GM18858 (cell line): ENCODE data around the gene SLC43A2.

ENCODE experiments used
- ATAC-seq: cut with Tn5 transposase; IDR thresholded peaks from one replicate; pipeline ENCODE4 v1.9.1; 2021; ENCODE audit not compliant: unreplicated experiment

SLC43A2 gene

GRCh38 chr17:1643999-1644492 lies 15.4 kb upstream of the SLC43A2 start:
- ATAC-seq, result no peak

GRCh38 chr17:1643293-1643998 lies 14.8 kb upstream of the SLC43A2 start:
- no peak for ATAC-seq

GRCh38 chr17:1641065-1641403 lies 12.4 kb upstream of the SLC43A2 start:
- ATAC-seq, result no peak

- no peak for ATAC-seq
These were observed 11.9 kb upstream of the SLC43A2 start for GRCh38 chr17:1640329-1641064.

GRCh38 chr17:1639549-1640180 lies 11.0 kb upstream of the SLC43A2 start:
- ATAC-seq, result no peak

GRCh38 chr17:1638624-1639300 lies 10.1 kb upstream of the SLC43A2 start:
- ATAC-seq, result no peak

- no peak for ATAC-seq
These were observed 9.5 kb upstream of the SLC43A2 start for GRCh38 chr17:1638171-1638590.

- ATAC-seq, result no peak
These were observed 8.2 kb upstream of the SLC43A2 start for GRCh38 chr17:1636732-1637285.

- ATAC-seq, result no peak
These were observed 7.2 kb upstream of the SLC43A2 start for GRCh38 chr17:1635675-1636465.

- ATAC-seq, result no peak
These were observed 6.4 kb upstream of the SLC43A2 start for GRCh38 chr17:1634841-1635650.

- no peak for ATAC-seq
These were observed 2.0 kb upstream of the SLC43A2 start for GRCh38 chr17:1630662-1631061.

- ATAC-seq, result no peak
These were observed 1.1 kb upstream of the SLC43A2 start for GRCh38 chr17:1629504-1630310.

- no peak for ATAC-seq
These were observed 346 bp upstream of the SLC43A2 start for GRCh38 chr17:1628856-1629503.

- ATAC-seq, result no peak
These were observed 1.3 kb downstream of the SLC43A2 start for GRCh38 chr17:1627182-1627981.

- ATAC-seq, result no peak
These were observed 2.3 kb downstream of the SLC43A2 start for GRCh38 chr17:1626333-1626732.

- ATAC-seq, result no peak
These were observed 3.1 kb downstream of the SLC43A2 start for GRCh38 chr17:1625581-1625980.

- ATAC-seq, result no peak
These were observed 3.6 kb downstream of the SLC43A2 start for GRCh38 chr17:1625053-1625452.
